Caki2 (cell line): ENCODE data around the gene MVB12B. TPM values are rescaled to one million over a fixed set of nuclear protein-coding genes. Genes with fewer than 3 reads are reported as not detected.

ENCODE experiments used
- DNase-seq: peaks from one replicate; pipeline ENCODE4 v3.0.0-alpha.2; 2015; ENCODE audit warnings: low read depth
- in situ Hi-C: cut with HindIII; loops from 2 replicates; pipeline ENCODE4 v1.10.0; 2016; ENCODE audit warnings: low sequenced_read_pairs, low pct_unique_long_range_greater_than_20kb, mixed read lengths
- total RNA-seq: library from RNA; depleted of rRNA; stranded (reverse); fragments of >200 nt; shearing (Covaris generic); gene quantifications from 2 replicates; pipeline ENCODE4 v1.2.3, GENCODE V29; 2014; ENCODE audit warnings: low replicate concordance

Gene MVB12B
- total RNA-seq, 1 experiment from 2014 or later = 6.7 TPM

- in situ Hi-C loops = no loop called here
- DNase-seq = no peak
These were observed 103.5 kb downstream of the MVB12B start for GRCh38 chr9:126430124-126430523.

DNA sequence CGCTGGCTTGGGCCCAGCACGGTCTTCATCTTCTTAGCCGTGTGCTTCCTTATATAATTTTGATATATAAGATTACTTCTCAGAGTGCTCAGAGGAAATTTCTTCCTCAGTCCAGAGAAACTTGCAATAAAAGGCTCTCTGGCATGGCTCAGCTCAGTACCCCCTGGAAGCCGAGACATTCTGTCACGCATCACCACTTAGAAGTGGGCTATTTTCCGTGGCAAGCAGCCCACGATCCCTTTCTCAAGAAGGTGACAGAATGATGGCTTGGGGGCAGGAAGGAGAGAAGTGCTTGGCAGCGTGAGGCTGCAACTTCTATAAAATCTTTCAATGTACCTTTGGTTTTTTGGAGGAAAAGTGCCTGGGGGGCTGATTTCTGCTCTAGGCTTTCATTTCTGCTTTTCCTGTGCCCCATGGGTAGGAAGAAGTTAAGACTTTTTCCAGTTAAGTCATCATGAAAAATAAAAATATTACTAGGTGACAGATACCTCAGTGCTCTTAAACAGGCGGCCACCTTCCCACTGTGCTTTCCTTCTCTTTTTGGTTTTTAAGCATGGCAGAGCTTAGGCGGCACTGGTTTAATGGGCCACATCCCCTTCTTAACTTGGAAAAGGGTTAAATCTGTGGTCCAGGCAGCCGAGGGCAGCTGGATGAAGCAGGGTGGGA is 104.6 kb downstream of the MVB12B start:
- in situ Hi-C loops = no loop called here
- DNase-seq = no peak

- no peak for DNase-seq
- in situ Hi-C loops = no loop called here
These were observed 106.0 kb downstream of the MVB12B start for GRCh38 chr9:126432659-126433058.

GRCh38 chr9:126435105-126435504 is 108.5 kb downstream of the MVB12B start:
- in situ Hi-C loops = no loop called here

DNA sequence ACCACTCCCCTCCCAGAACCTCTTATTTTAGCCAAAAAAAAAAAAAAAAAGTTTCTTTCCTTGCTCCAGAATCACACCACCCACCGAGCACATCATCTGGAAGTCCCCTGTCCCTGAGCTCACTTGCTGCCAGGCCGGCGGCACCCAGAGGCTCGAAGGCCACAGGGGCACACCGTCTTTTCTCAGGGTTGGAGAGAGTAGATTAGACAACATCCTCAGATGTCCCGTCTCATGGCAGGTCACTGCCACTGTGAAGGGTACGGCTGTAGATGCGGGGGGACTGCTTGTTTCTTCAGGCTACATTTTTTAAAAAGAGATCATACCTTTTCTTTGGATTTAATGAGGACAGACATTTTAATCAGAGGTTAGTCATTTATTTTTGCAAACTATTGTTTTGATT is 109.0 kb downstream of the MVB12B start:
- DNase-seq = no peak
- in situ Hi-C loops = no loop called here

More at GRCh38 chr9:126435105-126435504, 108.5 kb downstream of the MVB12B start:
- no peak for DNase-seq

DNA sequence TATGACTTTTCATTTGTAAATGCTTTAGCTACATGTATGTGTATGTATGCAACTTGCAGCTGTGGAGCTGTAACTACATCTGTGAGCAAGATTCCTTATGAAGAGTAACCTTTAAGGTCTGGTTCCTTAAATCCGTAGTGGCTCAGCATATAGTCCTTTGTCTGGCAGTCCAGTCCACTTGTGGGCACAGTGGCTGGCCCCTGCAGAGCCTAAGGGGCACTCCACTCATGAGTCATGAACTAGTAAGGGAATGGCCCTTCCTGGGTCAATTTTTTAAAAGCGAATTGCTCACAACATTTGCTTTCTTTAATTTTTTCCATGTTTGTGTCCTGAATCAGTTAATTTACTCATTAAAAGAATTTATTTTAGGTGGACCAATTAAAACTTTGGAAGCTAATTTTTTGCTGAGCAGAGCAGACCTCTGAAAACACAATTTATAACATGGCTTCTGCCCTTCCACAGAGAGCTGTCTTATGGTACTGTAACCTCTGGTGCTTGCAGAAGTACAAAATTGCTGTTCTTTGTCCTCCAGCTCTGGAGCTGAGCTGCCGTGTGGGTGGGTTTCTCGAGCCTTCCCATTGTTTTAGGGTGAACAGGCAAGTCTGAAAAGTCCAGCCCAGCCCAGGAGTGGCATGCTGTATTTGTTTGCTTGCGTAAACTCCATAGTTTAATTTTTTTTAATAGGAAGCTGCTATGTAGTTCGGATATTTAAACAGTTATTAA is 110.1 kb downstream of the MVB12B start:
- in situ Hi-C loops = no loop called here
- DNase-seq = no peak

GRCh38 chr9:126437268-126437666 is 110.6 kb downstream of the MVB12B start:
- DNase-seq = no peak
- in situ Hi-C loops = no loop called here

DNA sequence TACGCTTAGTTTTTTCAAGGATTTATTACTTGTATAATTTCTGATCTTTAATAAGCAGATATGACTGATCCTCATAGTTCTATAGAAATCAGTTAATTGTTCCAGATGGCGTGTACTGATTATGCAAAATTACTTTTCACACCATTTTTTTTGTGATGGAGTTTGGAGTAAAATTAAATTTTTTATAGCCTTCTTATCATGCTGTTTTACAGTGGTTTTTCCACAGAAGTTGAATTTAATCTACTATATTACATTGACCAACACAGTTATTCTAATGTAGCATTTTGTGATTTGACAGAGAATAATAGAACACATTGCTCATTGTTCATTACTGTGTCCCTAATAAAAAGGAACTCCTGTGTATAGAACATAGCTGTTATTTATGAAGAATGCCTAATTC is 111.1 kb downstream of the MVB12B start:
- in situ Hi-C loops = no loop called here
- no peak for DNase-seq

DNA sequence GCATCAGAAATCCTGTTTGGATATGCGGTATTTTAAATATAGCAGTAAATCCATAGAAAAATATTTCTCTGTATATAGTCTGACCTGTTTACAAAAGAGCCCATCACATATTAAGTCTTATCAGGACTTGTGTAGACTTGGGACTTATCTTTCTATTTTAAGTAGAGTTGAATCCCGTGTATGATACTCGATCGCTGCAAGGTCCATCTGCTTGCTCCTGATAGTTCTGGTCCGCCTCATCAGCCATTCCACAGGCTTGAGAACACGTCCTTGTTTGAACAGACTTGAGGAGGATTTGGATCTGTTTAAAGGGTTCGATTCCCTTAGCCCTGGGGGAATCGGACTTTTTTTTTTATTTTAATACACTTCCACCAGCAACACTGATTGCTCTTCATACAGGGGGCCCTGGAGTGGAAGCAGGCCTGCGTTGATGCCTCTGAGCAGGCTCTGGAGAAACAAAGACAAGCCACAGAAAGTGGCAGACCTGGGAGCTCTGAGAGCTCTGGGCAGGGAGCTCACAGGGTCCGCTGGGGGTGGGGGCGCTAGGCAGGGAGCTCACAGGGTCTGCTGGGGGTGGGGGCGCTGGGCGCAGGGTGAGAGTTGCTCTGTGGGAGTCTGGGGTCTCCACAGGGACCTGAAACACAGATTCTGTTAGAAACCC is 112.2 kb downstream of the MVB12B start:
- no peak for DNase-seq
- in situ Hi-C loops = no loop called here

DNA sequence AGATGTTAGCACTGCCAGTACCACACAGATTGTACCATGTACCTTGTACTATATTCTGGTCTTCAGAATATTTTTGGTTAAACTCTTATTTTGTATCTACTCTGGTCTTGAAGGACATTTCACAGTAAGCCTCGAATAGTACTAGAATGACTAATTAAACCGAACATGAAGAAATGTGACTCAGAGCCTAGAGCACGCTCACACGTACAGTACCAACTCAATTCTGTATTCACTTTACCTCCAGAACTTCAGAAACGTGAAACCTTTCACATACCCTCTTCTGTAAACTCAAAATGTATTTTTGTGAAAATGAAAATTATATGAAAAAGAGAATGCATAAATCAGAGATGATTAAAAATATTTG is 112.8 kb downstream of the MVB12B start:
- no peak for DNase-seq
- in situ Hi-C loops = no loop called here

DNA sequence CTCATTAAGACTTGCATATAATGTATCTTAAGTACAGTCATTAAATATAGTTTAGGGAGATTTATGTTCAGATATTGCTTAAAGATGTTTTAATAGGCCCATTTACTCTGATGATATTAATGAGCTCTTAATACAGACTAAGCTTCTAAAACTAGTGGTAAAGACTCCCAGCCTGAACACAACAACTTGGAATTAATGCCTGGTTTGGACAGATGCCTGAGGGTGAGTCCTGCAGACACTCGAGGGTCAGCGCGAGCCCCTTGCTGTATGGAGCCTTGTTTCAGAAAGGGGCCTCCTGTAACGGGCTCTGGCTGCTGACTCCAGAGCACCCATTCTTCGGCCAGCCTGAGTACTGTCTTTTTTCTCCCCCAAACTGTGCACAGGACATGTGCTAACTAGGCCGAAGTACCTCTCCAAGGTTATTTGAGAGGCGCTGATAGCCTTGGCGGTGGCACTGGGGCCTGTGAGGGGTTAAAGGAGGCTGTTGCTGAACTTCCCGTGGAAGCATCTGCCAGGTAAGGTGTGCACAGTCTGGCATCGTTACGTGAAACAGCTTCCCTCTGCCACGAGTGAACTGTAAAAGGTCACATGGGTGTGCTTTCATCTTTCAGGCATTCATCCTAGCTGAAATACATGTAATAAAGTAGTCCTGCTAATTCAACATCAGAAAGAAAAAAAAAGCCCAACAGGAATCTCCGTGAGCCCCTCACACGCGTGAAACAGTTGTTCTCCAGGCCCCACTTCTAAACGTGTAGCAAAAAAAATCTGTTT is 113.4 kb downstream of the MVB12B start:
- no peak for DNase-seq
- in situ Hi-C loops = no loop called here

DNA sequence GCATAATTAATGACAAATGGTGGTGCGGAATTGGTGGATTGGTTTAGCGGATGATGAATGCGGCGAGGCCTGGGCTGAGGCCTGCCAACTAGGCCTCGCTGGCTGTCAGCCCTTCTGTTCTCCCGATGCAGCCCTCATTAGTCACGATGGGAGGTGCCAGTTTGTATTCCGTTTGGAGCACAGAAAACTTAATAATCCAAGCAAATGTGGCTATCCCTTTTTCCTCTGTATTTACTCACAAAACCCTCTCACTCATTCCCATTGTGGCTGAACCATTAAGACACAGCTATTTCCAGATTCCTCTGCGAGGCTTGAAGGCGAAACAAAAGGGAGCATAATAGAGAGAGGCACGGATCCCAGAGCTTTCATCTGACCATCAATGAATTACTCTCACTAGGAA is 114.3 kb downstream of the MVB12B start:
- no peak for DNase-seq
- in situ Hi-C loops = no loop called here

GRCh38 chr9:126442636-126443035 is 116.0 kb downstream of the MVB12B start:
- in situ Hi-C loops = no loop called here
- DNase-seq = no peak

GRCh38 chr9:126443144-126443543 is 116.5 kb downstream of the MVB12B start:
- in situ Hi-C loops = no loop called here
- no peak for DNase-seq

GRCh38 chr9:126448136-126448535 is 121.5 kb downstream of the MVB12B start:
- in situ Hi-C loops = no loop called here
- no peak for DNase-seq

- DNase-seq = no peak
- in situ Hi-C loops = no loop called here
These were observed 122.4 kb downstream of the MVB12B start for GRCh38 chr9:126448865-126449577.

- DNase-seq = no peak
- in situ Hi-C loops = no loop called here
These were observed 123.4 kb downstream of the MVB12B start for GRCh38 chr9:126449725-126450667.
